AG09309 (cell line): ENCODE measurements around the gene AGPAT3.

Source experiments
- DNase-seq: peaks from one replicate; pipeline ENCODE4 v3.0.0-alpha.2; 2010; ENCODE audit warnings: low read depth
- H3K4me3 ChIP-seq: 2 replicates; pipeline ENCODE4 v1.5.1; 2011; ENCODE audit warnings: mild to moderate bottlenecking, low read depth, low read length, moderate library complexity; ENCODE audit not compliant: control insufficient read depth
- TF ChIP-seq, protein P1 (sequence below): IDR thresholded peaks from 2 replicates; pipeline ENCODE4 v1.5.1; 2011; ENCODE audit warnings: mild to moderate bottlenecking, low read depth, low read length, inconsistent platforms; ENCODE audit not compliant: insufficient read depth, control insufficient read depth; ENCODE audit errors: missing control alignments

Gene AGPAT3

DNA sequence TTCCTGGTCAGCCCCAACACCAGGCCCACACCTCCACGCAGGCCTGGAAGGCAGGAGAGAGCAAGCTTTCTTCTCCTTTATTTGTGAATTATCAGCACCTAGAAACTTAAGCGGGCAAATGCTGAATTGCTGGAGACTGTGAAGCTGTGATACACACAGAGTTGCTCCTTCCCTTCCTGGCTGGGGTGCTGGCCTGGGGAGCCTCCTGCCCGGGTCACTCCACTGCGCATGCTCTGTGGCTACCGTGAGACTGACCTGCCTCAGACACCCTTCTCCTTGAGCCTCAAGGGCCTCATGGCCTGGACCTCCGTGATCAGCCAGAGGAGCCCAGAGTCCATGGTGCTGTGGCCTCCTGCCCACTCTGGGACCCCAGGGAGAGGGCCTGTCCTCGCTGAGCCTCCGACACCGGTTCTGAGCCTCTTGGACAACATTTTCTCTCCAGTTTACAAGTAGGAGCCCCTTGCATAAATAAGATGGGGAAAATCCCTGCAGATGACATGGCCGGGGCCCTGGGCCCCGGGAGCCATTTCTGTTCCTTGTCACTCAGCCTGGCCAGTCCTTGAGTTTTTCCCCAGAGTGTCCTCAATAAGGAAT is 18.0 kb downstream of the AGPAT3 start:
- TF ChIP-seq, protein P1, sequence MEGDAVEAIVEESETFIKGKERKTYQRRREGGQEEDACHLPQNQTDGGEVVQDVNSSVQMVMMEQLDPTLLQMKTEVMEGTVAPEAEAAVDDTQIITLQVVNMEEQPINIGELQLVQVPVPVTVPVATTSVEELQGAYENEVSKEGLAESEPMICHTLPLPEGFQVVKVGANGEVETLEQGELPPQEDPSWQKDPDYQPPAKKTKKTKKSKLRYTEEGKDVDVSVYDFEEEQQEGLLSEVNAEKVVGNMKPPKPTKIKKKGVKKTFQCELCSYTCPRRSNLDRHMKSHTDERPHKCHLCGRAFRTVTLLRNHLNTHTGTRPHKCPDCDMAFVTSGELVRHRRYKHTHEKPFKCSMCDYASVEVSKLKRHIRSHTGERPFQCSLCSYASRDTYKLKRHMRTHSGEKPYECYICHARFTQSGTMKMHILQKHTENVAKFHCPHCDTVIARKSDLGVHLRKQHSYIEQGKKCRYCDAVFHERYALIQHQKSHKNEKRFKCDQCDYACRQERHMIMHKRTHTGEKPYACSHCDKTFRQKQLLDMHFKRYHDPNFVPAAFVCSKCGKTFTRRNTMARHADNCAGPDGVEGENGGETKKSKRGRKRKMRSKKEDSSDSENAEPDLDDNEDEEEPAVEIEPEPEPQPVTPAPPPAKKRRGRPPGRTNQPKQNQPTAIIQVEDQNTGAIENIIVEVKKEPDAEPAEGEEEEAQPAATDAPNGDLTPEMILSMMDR: no peak
- DNase-seq: no peak
- H3K4me3 ChIP-seq: no peak overlapping the region

DNA sequence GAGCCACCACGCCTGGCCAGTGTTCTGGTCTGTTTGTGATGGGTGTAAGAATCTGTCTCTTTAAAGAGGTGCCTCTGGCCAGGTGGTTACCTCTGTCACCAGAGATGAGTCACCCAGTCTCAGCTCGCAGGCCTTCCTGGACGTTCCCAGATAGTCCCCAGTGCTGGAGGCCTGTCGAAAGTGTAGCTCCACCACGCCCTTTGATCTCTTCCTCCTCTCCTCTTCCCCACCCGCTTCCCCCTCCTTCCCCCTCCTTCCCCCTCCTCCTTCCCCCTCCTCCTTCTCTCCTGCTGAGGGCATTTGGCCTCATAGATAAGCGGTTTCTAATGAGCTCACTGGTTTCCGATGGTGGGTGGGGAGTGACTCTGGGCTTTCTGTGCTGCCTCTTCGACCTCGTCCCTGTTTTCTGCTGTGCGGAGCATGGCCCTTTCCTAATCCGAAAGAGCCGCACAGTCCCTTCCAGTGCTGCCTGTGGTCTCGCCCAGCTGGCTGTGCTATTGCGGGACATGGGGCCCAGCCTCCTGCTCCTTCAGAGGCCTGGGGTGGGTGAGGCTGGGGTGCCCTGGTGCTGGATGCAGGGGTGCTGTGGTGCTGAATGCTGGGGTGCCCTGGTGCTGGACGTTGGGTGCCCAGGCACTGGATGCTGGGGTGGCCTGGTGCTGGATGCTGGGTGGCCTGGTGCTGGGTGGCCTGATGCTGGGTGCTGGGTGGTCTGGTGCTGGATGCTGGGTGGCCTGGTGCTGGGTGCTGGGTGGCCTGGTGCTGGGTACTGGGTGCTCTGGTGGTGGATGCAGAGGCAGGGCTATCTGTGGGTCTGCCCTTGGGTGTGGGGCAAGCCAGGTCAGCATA is 19.2 kb downstream of the AGPAT3 start:
- H3K4me3 ChIP-seq: no peak overlapping the region
- TF ChIP-seq, protein P1: no peak
- DNase-seq: no peak

DNA sequence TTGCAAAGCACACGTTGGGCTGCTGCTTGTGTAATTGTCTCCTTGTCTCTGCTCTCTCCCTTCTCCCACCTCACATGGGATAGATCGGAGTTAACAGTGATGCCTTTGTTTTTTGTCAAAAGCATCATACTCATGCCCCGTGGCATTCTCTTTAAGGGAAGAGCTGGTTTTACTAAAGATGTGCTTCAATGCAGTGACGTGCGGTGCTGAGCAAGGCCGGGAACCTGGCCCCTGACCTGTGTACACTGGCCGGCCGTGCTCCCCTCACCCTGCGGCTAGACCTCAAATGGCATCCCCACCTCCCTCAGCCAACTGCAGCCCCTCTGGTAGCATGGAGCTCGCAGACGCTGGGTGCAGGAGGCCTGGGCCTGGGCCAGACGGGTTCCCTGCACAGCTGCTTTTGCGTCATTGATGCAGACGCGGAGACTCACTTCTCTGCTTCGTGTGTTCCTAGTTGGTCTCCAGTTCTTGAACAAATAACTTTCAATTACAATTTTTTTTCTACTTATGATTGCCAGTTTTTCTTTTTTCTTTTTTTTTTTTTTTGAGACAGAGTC is 19.9 kb downstream of the AGPAT3 start:
- DNase-seq: no peak
- TF ChIP-seq, protein P1: no peak
- H3K4me3 ChIP-seq: no peak overlapping the region

DNA sequence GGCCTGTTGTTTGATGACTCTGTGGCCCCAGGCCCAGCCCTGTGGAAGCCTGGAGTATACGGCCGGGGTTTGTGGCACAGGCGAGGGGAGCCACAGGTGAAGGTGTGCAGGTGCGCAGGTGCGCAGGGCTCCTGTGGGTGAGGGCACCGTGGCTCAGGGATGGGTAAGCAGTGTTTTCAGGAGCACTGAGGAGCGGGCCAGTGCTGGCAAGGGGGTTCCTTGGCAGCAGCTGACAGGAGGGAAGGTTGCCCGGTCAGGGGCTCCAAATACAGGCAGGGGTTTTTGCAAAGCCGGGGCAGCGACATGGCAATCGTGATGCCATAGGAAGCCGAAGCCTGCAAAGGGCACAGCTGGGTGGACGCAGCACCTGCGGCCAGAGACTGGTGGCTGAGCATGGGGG is 20.7 kb downstream of the AGPAT3 start:
- no peak for DNase-seq
- no peak overlapping the region for H3K4me3 ChIP-seq
- TF ChIP-seq, protein P1: no peak

DNA sequence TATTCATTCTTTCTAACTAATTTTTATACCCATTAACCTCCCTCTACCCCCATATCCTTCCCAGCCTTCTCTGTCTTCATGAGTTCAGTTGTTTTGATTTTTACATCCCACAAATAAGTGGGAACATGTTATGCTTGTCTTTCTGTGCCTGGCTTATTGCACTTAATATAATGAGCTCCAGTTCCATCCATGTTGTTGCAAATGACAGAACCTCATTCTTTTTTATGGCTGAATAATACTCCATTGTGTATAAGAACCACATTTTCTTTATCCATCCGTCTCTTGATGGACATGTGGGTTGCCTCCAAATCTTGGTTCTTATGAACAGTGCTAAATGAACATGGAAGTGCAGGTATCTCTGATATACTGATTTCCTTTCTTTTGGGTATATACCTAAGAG is 21.5 kb downstream of the AGPAT3 start:
- no peak for DNase-seq
- H3K4me3 ChIP-seq: no peak overlapping the region
- TF ChIP-seq, protein P1: no peak

DNA sequence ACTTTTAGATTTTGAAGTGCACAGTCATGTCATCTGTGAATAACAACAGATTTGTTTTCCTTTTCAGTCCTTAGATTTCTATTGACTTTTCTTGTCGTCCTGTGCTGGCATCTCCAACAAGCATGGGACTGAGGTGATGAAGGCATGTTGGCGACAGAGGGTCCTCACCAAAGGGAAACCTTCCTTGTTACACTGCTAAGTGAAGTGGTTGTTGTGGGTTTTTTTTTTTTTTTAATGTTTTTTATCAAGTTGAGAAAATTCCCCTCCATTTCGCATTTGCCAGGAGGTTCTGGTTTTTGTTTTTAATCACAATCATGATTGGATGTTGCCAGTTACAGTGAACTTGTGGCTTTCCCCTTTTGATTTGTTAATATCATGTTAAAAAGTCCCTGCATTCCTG is 24.0 kb downstream of the AGPAT3 start:
- TF ChIP-seq, protein P1: no peak
- no peak for DNase-seq
- no peak overlapping the region for H3K4me3 ChIP-seq
